ENCODE results near the gene FBXL13.

Gene FBXL13

DNA sequence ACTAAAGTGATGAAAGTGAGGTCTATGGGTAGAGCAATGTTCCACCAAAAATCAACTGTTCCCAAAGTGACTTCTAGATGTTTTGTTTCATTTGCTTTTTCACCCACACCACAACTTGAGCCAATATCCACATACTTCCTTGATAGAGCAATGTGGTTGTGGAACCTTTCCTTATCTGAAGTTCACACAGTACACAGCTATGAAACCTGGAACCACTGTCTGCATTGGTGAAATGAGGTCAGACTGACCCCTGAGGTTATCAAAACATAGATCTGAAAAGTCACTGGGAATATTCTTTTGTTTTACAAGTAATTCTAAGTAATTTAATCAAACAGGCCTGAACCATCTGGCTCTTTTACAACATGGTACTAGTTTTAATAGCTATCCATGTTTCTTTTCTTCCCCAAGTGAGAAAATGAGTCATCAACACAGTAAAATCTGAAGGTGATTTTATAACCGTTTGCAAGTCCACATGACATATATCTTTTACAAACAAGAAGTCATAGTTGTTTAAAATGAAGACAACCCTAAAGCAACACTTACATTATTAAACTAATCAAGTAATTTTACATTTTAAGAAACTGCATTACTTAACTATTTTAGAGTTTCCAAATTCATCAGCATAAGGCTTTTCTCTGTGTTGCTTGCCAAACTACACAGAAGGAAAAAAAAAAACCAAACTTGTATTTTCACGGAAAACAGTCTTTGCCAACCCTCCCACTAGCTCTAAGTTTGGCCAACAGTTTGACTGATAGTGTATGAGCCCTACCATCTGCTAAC, 81.5 kb downstream of the FBXL13 start:
- no peaks in the 10 kb centered on the region for H4K20me1 ChIP-seq (ENCODE audit: insufficient read depth)
- H2AFZ ChIP-seq (ENCODE audit: low read depth), result no peak overlapping the region
- no peak overlapping the region for H3K4me3 ChIP-seq (IDR thresholded peaks at IDR 0.05; ENCODE audit: insufficient read depth, low read depth, low read length)
- no peaks in the 10 kb centered on the region for H3K4me1 ChIP-seq (ENCODE audit: low read depth, poor library complexity, severe bottlenecking)
- no peaks in the 10 kb centered on the region for H3K79me2 ChIP-seq (ENCODE audit: insufficient read depth, low read depth)
- H3K9ac ChIP-seq, result no peak overlapping the region
- no peak overlapping the region for H3K4me2 ChIP-seq
- H3K36me3 ChIP-seq (ENCODE audit: insufficient read depth), result no peaks in the 10 kb centered on the region
- H3K27ac ChIP-seq, result no peak overlapping the region
- no peaks in the 10 kb centered on the region for H3K27me3 ChIP-seq (ENCODE audit: insufficient read depth, low read depth)
- TF ChIP-seq, protein P1, sequence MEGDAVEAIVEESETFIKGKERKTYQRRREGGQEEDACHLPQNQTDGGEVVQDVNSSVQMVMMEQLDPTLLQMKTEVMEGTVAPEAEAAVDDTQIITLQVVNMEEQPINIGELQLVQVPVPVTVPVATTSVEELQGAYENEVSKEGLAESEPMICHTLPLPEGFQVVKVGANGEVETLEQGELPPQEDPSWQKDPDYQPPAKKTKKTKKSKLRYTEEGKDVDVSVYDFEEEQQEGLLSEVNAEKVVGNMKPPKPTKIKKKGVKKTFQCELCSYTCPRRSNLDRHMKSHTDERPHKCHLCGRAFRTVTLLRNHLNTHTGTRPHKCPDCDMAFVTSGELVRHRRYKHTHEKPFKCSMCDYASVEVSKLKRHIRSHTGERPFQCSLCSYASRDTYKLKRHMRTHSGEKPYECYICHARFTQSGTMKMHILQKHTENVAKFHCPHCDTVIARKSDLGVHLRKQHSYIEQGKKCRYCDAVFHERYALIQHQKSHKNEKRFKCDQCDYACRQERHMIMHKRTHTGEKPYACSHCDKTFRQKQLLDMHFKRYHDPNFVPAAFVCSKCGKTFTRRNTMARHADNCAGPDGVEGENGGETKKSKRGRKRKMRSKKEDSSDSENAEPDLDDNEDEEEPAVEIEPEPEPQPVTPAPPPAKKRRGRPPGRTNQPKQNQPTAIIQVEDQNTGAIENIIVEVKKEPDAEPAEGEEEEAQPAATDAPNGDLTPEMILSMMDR (conservative IDR thresholded peaks at IDR 0.05; ENCODE audit: low read depth, low read length), result no peak

DNA sequence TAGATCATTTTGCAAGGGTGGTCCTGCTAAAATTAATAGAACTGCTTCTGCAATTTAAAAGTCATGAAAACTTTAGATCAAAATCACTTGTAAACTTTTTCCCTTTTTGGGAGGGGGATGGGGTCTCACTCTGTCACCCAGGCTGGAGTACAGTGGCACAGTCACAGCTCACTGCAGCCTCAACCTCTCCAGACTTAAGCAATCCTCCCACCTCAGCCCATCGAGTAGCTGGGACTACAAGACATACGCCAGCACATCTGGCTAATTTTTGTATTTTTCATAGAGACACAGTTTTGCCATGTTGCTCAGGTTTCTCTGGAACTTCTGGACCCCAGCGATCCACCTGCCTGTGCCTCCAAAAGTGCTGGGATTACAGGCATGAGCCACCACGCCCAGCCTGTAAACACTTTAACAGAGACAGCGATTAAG, 82.1 kb downstream of the FBXL13 start:
- no peak overlapping the region for H3K27ac ChIP-seq
- H3K4me3 ChIP-seq (IDR thresholded peaks at IDR 0.05; ENCODE audit: insufficient read depth, low read depth, low read length), result no peak overlapping the region
- H3K9ac ChIP-seq, result no peak overlapping the region
- H3K36me3 ChIP-seq (ENCODE audit: insufficient read depth), result no peaks in the 10 kb centered on the region
- no peaks in the 10 kb centered on the region for H3K79me2 ChIP-seq (ENCODE audit: insufficient read depth, low read depth)
- no peaks in the 10 kb centered on the region for H4K20me1 ChIP-seq (ENCODE audit: insufficient read depth)
- no peaks in the 10 kb centered on the region for H3K4me1 ChIP-seq (ENCODE audit: low read depth, poor library complexity, severe bottlenecking)
- no peak overlapping the region for H2AFZ ChIP-seq (ENCODE audit: low read depth)
- no peaks in the 10 kb centered on the region for H3K27me3 ChIP-seq (ENCODE audit: insufficient read depth, low read depth)
- TF ChIP-seq, protein P1 (conservative IDR thresholded peaks at IDR 0.05; ENCODE audit: low read depth, low read length), result no peak
- no peak overlapping the region for H3K4me2 ChIP-seq

DNA sequence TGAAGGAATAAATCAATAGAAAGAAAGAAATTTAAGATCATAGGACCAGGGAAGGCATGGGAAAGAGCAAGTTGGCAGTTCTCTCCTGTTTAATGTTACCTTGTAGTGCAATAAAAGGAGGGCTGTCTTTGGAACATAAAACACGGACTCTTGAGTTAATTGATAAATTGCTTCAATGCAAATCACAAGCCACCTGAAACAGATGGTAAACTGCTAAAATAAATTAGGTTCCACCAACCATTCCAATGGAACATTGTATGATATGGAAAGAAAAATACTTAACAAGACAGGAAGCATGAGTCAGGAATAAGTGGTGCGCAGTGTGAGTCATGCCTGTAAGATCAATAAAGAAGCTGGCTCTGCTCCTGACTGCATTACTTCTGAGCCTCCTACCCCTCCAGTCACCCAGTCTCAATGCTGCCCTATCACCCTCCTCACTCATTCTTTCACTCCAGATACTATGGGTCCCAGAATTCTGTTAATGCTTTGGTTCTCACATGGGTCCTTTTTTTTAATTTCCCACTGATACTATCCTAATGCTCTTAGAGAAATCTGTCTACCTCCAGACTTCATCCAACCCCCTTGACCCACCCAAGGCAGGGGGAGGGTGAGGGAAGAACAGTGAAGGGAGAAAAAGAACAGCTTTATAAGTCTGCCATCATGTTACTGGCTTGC, 82.9 kb downstream of the FBXL13 start:
- Histone ChIP-seq H3K27me3 (ENCODE audit: insufficient read depth, low read depth) (no peaks in the 10 kb centered on the region), H4K20me1 (ENCODE audit: insufficient read depth) (no peaks in the 10 kb centered on the region), H3K4me3 (IDR thresholded peaks at IDR 0.05; ENCODE audit: insufficient read depth, low read depth, low read length) (no peak overlapping the region), H2AFZ (ENCODE audit: low read depth) (no peak overlapping the region), H3K36me3 (ENCODE audit: insufficient read depth) (no peaks in the 10 kb centered on the region), H3K79me2 (ENCODE audit: insufficient read depth, low read depth) (no peaks in the 10 kb centered on the region), H3K9ac (no peak overlapping the region), H3K4me2 (no peak overlapping the region), H3K27ac (no peak overlapping the region), H3K4me1 (ENCODE audit: low read depth, poor library complexity, severe bottlenecking) (no peaks in the 10 kb centered on the region)
- TF ChIP-seq, protein P1 (conservative IDR thresholded peaks at IDR 0.05; ENCODE audit: low read depth, low read length), result no peak

DNA sequence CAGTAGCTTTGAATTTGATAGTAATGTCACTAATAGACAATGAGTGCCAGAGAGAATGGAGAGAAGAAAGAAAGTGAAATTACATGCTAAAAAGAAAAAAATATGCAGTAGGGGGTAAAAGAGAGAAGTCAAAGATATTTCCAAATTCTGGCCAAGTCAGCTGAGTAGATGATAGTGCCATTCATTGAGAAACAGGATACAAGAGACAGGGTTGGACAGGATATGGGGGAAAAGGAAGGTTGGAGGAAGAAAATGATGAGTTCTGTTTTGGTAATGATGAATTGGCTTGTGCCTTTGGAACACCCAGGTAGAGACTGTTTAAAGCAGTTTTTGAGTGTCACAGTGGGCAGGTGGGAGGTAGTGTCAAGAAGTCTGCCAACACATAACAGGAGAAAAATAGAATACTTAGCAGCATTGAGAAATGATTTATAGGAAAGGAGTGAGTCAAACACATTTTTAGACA, 83.5 kb downstream of the FBXL13 start:
- TF ChIP-seq, protein P1 (conservative IDR thresholded peaks at IDR 0.05; ENCODE audit: low read depth, low read length), result no peak
- H3K27ac ChIP-seq, result no peak overlapping the region
- no peaks in the 10 kb centered on the region for H3K79me2 ChIP-seq (ENCODE audit: insufficient read depth, low read depth)
- no peaks in the 10 kb centered on the region for H4K20me1 ChIP-seq (ENCODE audit: insufficient read depth)
- H3K4me2 ChIP-seq, result no peak overlapping the region
- H3K9ac ChIP-seq, result no peak overlapping the region
- H3K4me1 ChIP-seq (ENCODE audit: low read depth, poor library complexity, severe bottlenecking), result no peaks in the 10 kb centered on the region
- no peak overlapping the region for H3K4me3 ChIP-seq (IDR thresholded peaks at IDR 0.05; ENCODE audit: insufficient read depth, low read depth, low read length)
- no peaks in the 10 kb centered on the region for H3K27me3 ChIP-seq (ENCODE audit: insufficient read depth, low read depth)
- no peak overlapping the region for H2AFZ ChIP-seq (ENCODE audit: low read depth)
- H3K36me3 ChIP-seq (ENCODE audit: insufficient read depth), result no peaks in the 10 kb centered on the region
